HepG2 (cell line): ENCODE results near the gene TLK1. TPM values are rescaled to one million over a fixed set of nuclear protein-coding genes. Genes with fewer than 3 reads are reported as not detected.

Experiments
- ATAC-seq: fragments of 200-7000 bp; cut with Tn5 transposase; 3 replicates; pipeline ENCODE4 v1.9.1; 2020; ENCODE audit warnings: mild to moderate bottlenecking, moderate library complexity
- BruUV-seq: library from RNA; stranded (reverse); fragments of 400-500 nt; replicated peaks from 2 replicates; lab custom pipeline; 2021; lab: Mats Ljungman, UMichigan
- CTCF ChIA-PET: fragments of 300-600 bp; formaldehyde crosslinking; extraction: SDS; loops from one replicate; lab custom pipeline; 2021; ENCODE audit warnings: low total read pairs, inconsistent platforms, low intra/inter-chr PET ratio; lab: Yijun Ruan, JAX
- POLR2A ChIA-PET: fragments of 350-600 bp; sonication (Branson Sonifier 250); formaldehyde crosslinking; loops from one replicate; lab custom pipeline; 2020; ENCODE audit warnings: antibody characterized with exemption, inconsistent platforms; lab: Yijun Ruan, JAX
- DNase-seq: peaks from one replicate; pipeline ENCODE4 v3.0.0-alpha.2; 2015; ENCODE audit warnings: low spot score
- FAIRE-seq: peaks from 3 replicates; lab custom pipeline; 2011; peaks lifted over from hg19 to GRCh38; lab: Jason Lieb, UNC
- H2AFZ ChIP-seq: one replicate; pipeline ENCODE4 v1.6.1; 2011; ENCODE audit warnings: low read length, inconsistent platforms
- H3K27ac ChIP-seq: fragments of 300-600 bp; 3 replicates; pipeline ENCODE4 v1.8.0; 2011; ENCODE audit warnings: mixed run types, mild to moderate bottlenecking, mixed read lengths, low read length, inconsistent platforms; ENCODE audit not compliant: insufficient read depth; ENCODE audit errors: extremely low read length
- H3K27me3 ChIP-seq, 2 experiments: fragments of 200-600 bp in 1 of 2; 2 replicates in 1 of 2; 3 replicates in 1 of 2; pipeline versions ENCODE4 v1.6.0 to v1.8.0; 2011; ENCODE audit warnings: low read length in 2 of 2, mild to moderate bottlenecking in 2 of 2, moderate library complexity in 2 of 2, inconsistent platforms in 1 of 2; ENCODE audit not compliant: insufficient read depth in 2 of 2, control insufficient read depth in 1 of 2
- H3K36me3 ChIP-seq, 2 experiments: fragments of 200-600 bp in 1 of 2; replicated peaks in 1 of 2; 2 replicates in 1 of 2; 3 replicates in 1 of 2; pipeline versions ENCODE4 v1.5.1 to v1.8.0; 2011; ENCODE audit warnings: low read length in 2 of 2, inconsistent platforms in 1 of 2; ENCODE audit not compliant: insufficient read depth in 2 of 2, control insufficient read depth in 1 of 2
- H3K4me1 ChIP-seq: 2 replicates; pipeline ENCODE4 v1.5.1; 2012; ENCODE audit warnings: low read length, inconsistent platforms; ENCODE audit not compliant: insufficient read depth
- H3K4me2 ChIP-seq: 2 replicates; pipeline ENCODE4 v1.6.0; 2011; ENCODE audit warnings: low read depth, low read length, inconsistent platforms
- H3K4me3 ChIP-seq, 3 experiments: fragments of 200-600 bp in 1 of 3; sonication (generic), shearing (Covaris generic) in 1 of 3; replicated peaks in 1 of 3; 2 replicates each; pipeline ENCODE4 v1.5.1; 2011 to 2016; ENCODE audit warnings: low read length in 3 of 3, inconsistent platforms in 2 of 3, low read depth in 2 of 3, mild to moderate bottlenecking in 2 of 3, control low read depth in 1 of 3, mixed read lengths in 1 of 3; ENCODE audit not compliant: insufficient read depth in 1 of 3
- H3K79me2 ChIP-seq: one replicate; pipeline ENCODE4 v1.6.1; 2011; ENCODE audit warnings: low read length, inconsistent platforms; ENCODE audit not compliant: insufficient read depth
- H3K9ac ChIP-seq: 2 replicates; pipeline ENCODE4 v1.6.0; 2011; ENCODE audit warnings: mild to moderate bottlenecking, low read depth, low read length, inconsistent platforms; ENCODE audit not compliant: insufficient read depth
- H3K9me3 ChIP-seq: 2 replicates; pipeline ENCODE4 v1.5.1; 2012; ENCODE audit warnings: mild to moderate bottlenecking, low read length
- H4K20me1 ChIP-seq: 2 replicates; pipeline ENCODE4 v1.6.0; 2011; ENCODE audit warnings: inconsistent platforms, mild to moderate bottlenecking, low read length, moderate library complexity; ENCODE audit not compliant: insufficient read depth
- AGO1 ChIP-seq: fragments of 200-400 bp; formaldehyde crosslinking; IDR thresholded peaks from 2 replicates; pipeline ENCODE4 v1.6.1; 2017; ENCODE audit warnings: mild to moderate bottlenecking, low read depth, low read length, moderate library complexity; ENCODE audit not compliant: poor library complexity, severe bottlenecking
- ATM ChIP-seq: fragments of 450-650 bp; IDR thresholded peaks from 2 replicates; pipeline ENCODE4 v1.7.1; 2017; ENCODE audit warnings: mild to moderate bottlenecking, borderline replicate concordance
- CBFB ChIP-seq: sonication (generic); formaldehyde crosslinking; IDR thresholded peaks from 2 replicates; pipeline ENCODE4 v1.4.0; 2020; ENCODE audit warnings: missing genetic modification reagents
- CHCHD3 ChIP-seq: sonication (generic); formaldehyde crosslinking; IDR thresholded peaks from 2 replicates; pipeline ENCODE4 v1.8.0; 2022; ENCODE audit warnings: mild to moderate bottlenecking, missing genetic modification reagents, moderate library complexity
- CHD2 ChIP-seq: IDR thresholded peaks from 2 replicates; pipeline ENCODE4 v1.6.1; 2011; ENCODE audit warnings: low read depth, low read length, improper control_type of control experiment
- GRHL1 ChIP-seq: sonication (generic); formaldehyde crosslinking; conservative IDR thresholded peaks from 2 replicates; pipeline ENCODE4 v1.8.0; 2022; ENCODE audit warnings: missing genetic modification reagents
- KLF9 ChIP-seq: IDR thresholded peaks from 2 replicates; pipeline ENCODE4 v1.6.1; 2016; ENCODE audit warnings: low read depth
- SIN3A ChIP-seq: IDR thresholded peaks from 2 replicates; pipeline ENCODE4 v1.6.1; 2011; ENCODE audit warnings: low read depth, mild to moderate bottlenecking, control low read depth, low read length, borderline replicate concordance
- SOX13 ChIP-seq, 3 experiments: fragments of 450-650 bp in 1 of 3; sonication (generic) in 1 of 3; formaldehyde crosslinking in 1 of 3; IDR thresholded peaks in 2 of 3; conservative IDR thresholded peaks in 1 of 3; 2 replicates each; pipeline versions ENCODE4 v1.5.0 to v1.6.1; 2016 to 2020; ENCODE audit warnings: antibody characterized with exemption in 1 of 3, mild to moderate bottlenecking in 1 of 3, missing compliant biosample characterization in 1 of 3, missing genetic modification reagents in 1 of 3, moderate library complexity in 1 of 3
- SP5 ChIP-seq: IDR thresholded peaks from 2 replicates; pipeline ENCODE4 v1.6.1; 2016; ENCODE audit warnings: low read depth, borderline replicate concordance
- TBP ChIP-seq: sonication (generic); formaldehyde crosslinking; IDR thresholded peaks from 2 replicates; pipeline ENCODE4 v1.5.0; 2020; ENCODE audit warnings: missing genetic modification reagents
- ZBTB21 ChIP-seq: sonication (generic); formaldehyde crosslinking; IDR thresholded peaks from 2 replicates; pipeline ENCODE4 v1.4.0; 2020; ENCODE audit warnings: missing genetic modification reagents
- ZNF562 ChIP-seq: sonication (generic); formaldehyde crosslinking; IDR thresholded peaks from 2 replicates; pipeline ENCODE4 v1.8.0; 2022; ENCODE audit warnings: missing genetic modification reagents, borderline replicate concordance
- ZNF788 ChIP-seq: sonication (generic); formaldehyde crosslinking; IDR thresholded peaks from 2 replicates; pipeline ENCODE4 v1.5.0; 2020; ENCODE audit warnings: mild to moderate bottlenecking, missing genetic modification reagents, borderline replicate concordance
- ZUFSP ChIP-seq: sonication (generic); formaldehyde crosslinking; IDR thresholded peaks from 2 replicates; pipeline ENCODE4 v1.9.0; 2021; ENCODE audit warnings: missing genetic modification reagents, mild to moderate bottlenecking, borderline replicate concordance
- WGBS: methylation state at CpG from one replicate; pipeline ENCODE4 v1.1.6; 2017; ENCODE audit warnings: low lambda C conversion rate; 5-methylcytosine and 5-hydroxymethylcytosine counted together
- in situ Hi-C: cut with HindIII; loops from 2 replicates; pipeline ENCODE4 v1.10.0; 2017; ENCODE audit warnings: low pct_unique_long_range_greater_than_20kb; ENCODE audit not compliant: extremely low pct_ligation_motif_present
- intact Hi-C: fragments of 100-400 bp; cut with micrococcal nuclease; formaldehyde crosslinking; loops from one replicate; pipeline ENCODE4 v1.10.0; 2022; ENCODE audit not compliant: unreplicated experiment
- polyA plus RNA-seq, 8 experiments: library from polyadenylated mRNA; depleted of rRNA in 3 of 8; stranded (reverse) in 7 of 8; unstranded in 1 of 8; fragments of >200 nt; fragmentation: Illumina TruSeq in 4 of 8; extraction: Trizol in 4 of 8; gene quantifications; 2 replicates each; pipeline versions ENCODE4 v1.2.1 to v1.2.3, GENCODE V29; 2011 to 2016; ENCODE audit warnings: low read depth in 4 of 8, missing spikeins in 1 of 8, mixed read lengths in 1 of 8; ENCODE audit not compliant: insufficient read depth in 1 of 8
- total RNA-seq, 5 experiments: library from RNA; depleted of rRNA; stranded (reverse); fragments of >200 nt; fragmentation: Illumina TruSeq; extraction: Trizol; gene quantifications; 2 replicates each; pipeline ENCODE4 v1.2.3, GENCODE V29; 2016; ENCODE audit warnings: low read depth in 1 of 5
- TF ChIP-seq, protein P1 (sequence below): IDR thresholded peaks from 2 replicates; pipeline ENCODE4 v1.6.1; 2016
- TF ChIP-seq, protein P2 (sequence below): sonication (generic); formaldehyde crosslinking; IDR thresholded peaks from 2 replicates; pipeline ENCODE4 v1.8.0; 2022; ENCODE audit warnings: missing genetic modification reagents, mild to moderate bottlenecking, inconsistent platforms, borderline replicate concordance

Gene TLK1
- total and polyA plus RNA-seq, 2 of the 13 experiments (the other 11 are each of a cell fraction or from before 2014, with no cell fraction given): 16.8 to 28.7 TPM

GRCh38 chr2:171134624-171135230 lies 26.0 kb downstream of the TLK1 start:
- no peak for ATAC-seq
- Histone ChIP-seq H4K20me1 (peaks cover 39% of the 10 kb centered on the region), H3K36me3 (no peaks in the 10 kb centered on the region; a peak in 1 of 5 replicates), H3K79me2 (peaks cover 98% of the 10 kb centered on the region), H2AFZ (no peak overlapping the region), H3K4me3 (no peak overlapping the region), H3K4me2 (no peak overlapping the region), H3K9ac (no peak overlapping the region), H3K27ac (no peak overlapping the region), H3K4me1 (peaks cover 68% of the 10 kb centered on the region), H3K27me3 (no peaks in the 10 kb centered on the region), H3K9me3 (no peaks in the 10 kb centered on the region)
- in situ Hi-C loops (no loop called here), intact Hi-C loops (no loop called here)
- no peak for FAIRE-seq
- TF ChIP-seq KLF9 (CRISPR knock-in tag): no peak
- no peak for TF ChIP-seq ZBTB21 (CRISPR knock-in tag)
- no peak for TF ChIP-seq ZNF788 (CRISPR knock-in tag)
- TF ChIP-seq SIN3A: no peak
- no peak for TF ChIP-seq ZUFSP
- TF ChIP-seq AGO1: no peak
- TF ChIP-seq, protein P1, sequence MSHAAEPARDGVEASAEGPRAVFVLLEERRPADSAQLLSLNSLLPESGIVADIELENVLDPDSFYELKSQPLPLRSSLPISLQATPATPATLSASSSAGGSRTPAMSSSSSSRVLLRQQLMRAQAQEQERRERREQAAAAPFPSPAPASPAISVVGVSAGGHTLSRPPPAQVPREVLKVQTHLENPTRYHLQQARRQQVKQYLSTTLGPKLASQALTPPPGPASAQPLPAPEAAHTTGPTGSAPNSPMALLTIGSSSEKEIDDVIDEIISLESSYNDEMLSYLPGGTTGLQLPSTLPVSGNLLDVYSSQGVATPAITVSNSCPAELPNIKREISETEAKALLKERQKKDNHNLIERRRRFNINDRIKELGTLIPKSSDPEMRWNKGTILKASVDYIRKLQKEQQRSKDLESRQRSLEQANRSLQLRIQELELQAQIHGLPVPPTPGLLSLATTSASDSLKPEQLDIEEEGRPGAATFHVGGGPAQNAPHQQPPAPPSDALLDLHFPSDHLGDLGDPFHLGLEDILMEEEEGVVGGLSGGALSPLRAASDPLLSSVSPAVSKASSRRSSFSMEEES: no peak
- no peak for TF ChIP-seq SP5 (CRISPR knock-in tag)
- no peak for TF ChIP-seq CHCHD3 (CRISPR knock-in tag)
- no peak for TF ChIP-seq SOX13 (IDR thresholded peaks at IDR 0.05)
- TF ChIP-seq SOX13 (CRISPR knock-in tag; conservative IDR thresholded peaks at IDR 0.05 in 1 of 2, IDR thresholded peaks at IDR 0.05 in 1 of 2): no peak
- no peak for TF ChIP-seq TBP (CRISPR knock-in tag)
- TF ChIP-seq, protein P2, sequence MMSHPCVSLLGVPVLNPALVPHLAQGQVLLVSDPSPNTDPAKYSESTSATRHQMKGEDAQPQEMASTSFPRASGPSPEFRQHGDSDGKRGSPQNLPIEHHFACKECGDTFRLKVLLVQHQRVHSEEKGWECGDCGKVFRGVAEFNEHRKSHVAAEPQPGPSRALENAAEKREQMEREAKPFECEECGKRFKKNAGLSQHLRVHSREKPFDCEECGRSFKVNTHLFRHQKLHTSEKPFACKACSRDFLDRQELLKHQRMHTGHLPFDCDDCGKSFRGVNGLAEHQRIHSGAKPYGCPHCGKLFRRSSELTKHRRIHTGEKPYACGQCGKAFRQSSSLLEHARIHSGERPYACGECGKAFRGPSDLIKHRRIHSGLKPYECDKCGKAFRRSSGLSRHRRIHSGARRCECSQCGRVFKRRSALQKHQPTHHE (CRISPR knock-in tag): no peak
- TF ChIP-seq ZNF562 (CRISPR knock-in tag): no peak
- TF ChIP-seq ATM: no peak
- no peak for TF ChIP-seq CBFB (CRISPR knock-in tag)
- no peak for TF ChIP-seq CHD2
- TF ChIP-seq GRHL1 (CRISPR knock-in tag): no peak
- ChIA-PET POLR2A (no interaction called here), CTCF (no interaction called here)
- DNase-seq: no peak
- BruUV-seq: no TSS peak
- 90% methylated on average over 4 of the region's 4 CpGs for WGBS
